ENCODE data around the gene EFS.

The EFS gene

GRCh38 chr14:23307687-23308644 lies 57.0 kb downstream of the EFS start:
- no peak for DNase-seq

GRCh38 chr14:23307146-23307530 lies 57.8 kb downstream of the EFS start:
- DNase-seq = no peak

GRCh38 chr14:23306412-23307145 lies 58.4 kb downstream of the EFS start, which contains the start of gene BCL2L2:
Gene BCL2L2 (plus strand): TSS chr14:23306833. CDS start chr14:23307768, 935 bp downstream.
- peak; percentile 33 to 94 (median 86) for DNase-seq

All from amygdala (tissue), 56 donors.